CD4-positive, alpha-beta T cell (primary cell): ENCODE results near the gene MAGI1. TPM values are rescaled to one million over a fixed set of nuclear protein-coding genes. Genes with fewer than 3 reads are reported as not detected.

Experiments
- ATAC-seq: fragments of 200-7000 bp; cut with Tn5 transposase; one replicate; pipeline ENCODE4 v1.10.0; 2022; ENCODE audit warnings: mild to moderate bottlenecking; ENCODE audit not compliant: poor library complexity
- CTCF ChIA-PET: fragments of 350-600 bp; sonication (Branson Sonifier 250); formaldehyde crosslinking; loops from one replicate; lab custom pipeline; 2021; ENCODE audit warnings: antibody characterized with exemption, inconsistent platforms; lab: Charles Lee
- POLR2A ChIA-PET: fragments of 350-600 bp; sonication (Branson Sonifier 250); formaldehyde crosslinking; loops from one replicate; lab custom pipeline; 2021; ENCODE audit warnings: antibody characterized with exemption, inconsistent platforms; lab: Charles Lee
- DNase-seq, 14 experiments: peaks; one replicate each; pipeline ENCODE4 v3.0.0-alpha.2; 2013 to 2020; ENCODE audit warnings: mixed read lengths in 2 of 14
- H3K27ac ChIP-seq, 2 donors: one replicate each; pipeline versions ENCODE4 v1.5.1 to v1.7.0; 2013; ENCODE audit warnings: low read length in 2 of 2, low read depth in 1 of 2, mild to moderate bottlenecking in 1 of 2
- H3K27me3 ChIP-seq, 2 experiments: 1 replicate in 1 of 2; 2 replicates in 1 of 2; pipeline versions ENCODE4 v1.6.1 to v1.7.0; 2013; ENCODE audit warnings: low read length in 2 of 2, control low read depth in 1 of 2, mild to moderate bottlenecking in 1 of 2, moderate library complexity in 1 of 2; ENCODE audit not compliant: insufficient read depth in 2 of 2, control insufficient read depth in 1 of 2
- H3K36me3 ChIP-seq: one replicate; pipeline ENCODE4 v1.6.1; 2013; ENCODE audit warnings: low read length, control low read depth; ENCODE audit not compliant: insufficient read depth
- H3K4me1 ChIP-seq: one replicate; pipeline ENCODE4 v1.6.1; 2013; ENCODE audit warnings: low read length, control low read depth; ENCODE audit not compliant: insufficient read depth
- H3K4me3 ChIP-seq: one replicate; pipeline ENCODE4 v1.5.1; 2013; ENCODE audit warnings: mild to moderate bottlenecking, low read length, moderate library complexity
- H3K9me3 ChIP-seq, 2 experiments: 1 replicate in 1 of 2; 2 replicates in 1 of 2; pipeline versions ENCODE4 v1.6.1 to v1.7.0; 2013; ENCODE audit warnings: low read length in 2 of 2, mild to moderate bottlenecking in 2 of 2, control low read depth in 1 of 2, moderate library complexity in 1 of 2; ENCODE audit not compliant: control insufficient read depth in 1 of 2, insufficient read depth in 1 of 2
- H3K27ac Mint-ChIP-seq: one replicate; pipeline ENCODE4 v1.8.0; 2020; ENCODE audit warnings: mixed read lengths
- H3K27me3 Mint-ChIP-seq: one replicate; pipeline ENCODE4 v1.8.0; 2021; ENCODE audit warnings: mixed read lengths
- H3K36me3 Mint-ChIP-seq: one replicate; pipeline ENCODE4 v1.8.0; 2021; ENCODE audit warnings: low read depth, mixed read lengths
- H3K4me1 Mint-ChIP-seq: one replicate; pipeline ENCODE4 v1.8.0; 2021; ENCODE audit warnings: low read depth, mixed read lengths
- H3K4me3 Mint-ChIP-seq: one replicate; pipeline ENCODE4 v1.8.0; 2020; ENCODE audit warnings: mild to moderate bottlenecking, mixed read lengths
- H3K9me3 Mint-ChIP-seq: one replicate; pipeline ENCODE4 v1.8.0; 2020; ENCODE audit warnings: mixed read lengths
- intact Hi-C, 2 experiments: fragments of 100-400 bp; cut with DNase I in 1 of 2; cut with micrococcal nuclease in 1 of 2; formaldehyde crosslinking; loops; one replicate each; pipeline versions ENCODE4 v1.15.1 to v1.9.0; 2023 to 2025; cut with DNase I, micrococcal nuclease
- total RNA-seq, 174 experiments: library from RNA in 2 of 174; stranded (reverse) in 2 of 174; gene quantifications; one replicate each; pipeline ENCODE4 v1.2.3 and lab custom pipeline; 2021 to 2026
- TF ChIP-seq, protein P1 (sequence below): fragments of 200-600 bp; IDR thresholded peaks from one replicate; pipeline ENCODE4 v1.8.0; 2022; ENCODE audit warnings: antibody characterized with exemption, mild to moderate bottlenecking

MAGI1 gene
- total RNA-seq, 2 experiments from 2014 or later: not detected

DNA sequence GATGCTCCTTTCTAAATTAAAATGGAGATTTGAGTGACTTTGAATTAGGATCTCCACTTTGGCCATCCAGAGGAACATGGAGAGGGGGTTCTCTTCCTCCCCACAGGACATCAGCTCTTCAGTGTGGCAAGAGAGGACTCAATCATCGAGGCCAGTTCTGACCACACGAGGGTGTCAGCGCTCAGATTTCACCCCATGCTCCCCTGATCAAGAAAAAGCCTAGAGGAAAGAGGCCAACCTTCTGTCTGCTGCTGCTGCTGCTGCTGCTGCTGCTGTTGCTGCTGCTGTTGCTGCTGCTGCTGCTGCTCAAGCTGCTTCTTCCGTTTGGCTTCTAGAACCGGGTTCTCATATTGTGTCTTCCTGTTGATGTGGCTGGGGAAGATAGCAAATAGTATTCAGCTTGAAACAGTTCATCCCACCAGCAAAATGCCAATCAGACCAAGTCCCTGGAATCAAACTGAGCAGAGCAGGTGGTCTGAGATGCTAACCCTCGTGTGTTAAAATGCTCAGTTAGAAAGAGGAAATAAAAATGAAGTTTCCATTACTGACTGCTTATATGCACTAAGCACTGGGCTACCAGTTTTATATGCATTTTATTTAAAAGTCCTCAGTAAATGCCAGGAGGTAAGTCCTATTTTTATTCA lies 599.0 kb downstream of the MAGI1 start:
- Mint-ChIP-seq H3K27ac (no peak overlapping the region), H3K36me3 (no peaks in the 10 kb centered on the region), H3K9me3 (no peaks in the 10 kb centered on the region), H3K27me3 (no peaks in the 10 kb centered on the region), H3K4me1 (no peaks in the 10 kb centered on the region), H3K4me3 (no peak overlapping the region)
- H3K4me1 ChIP-seq: no peaks in the 10 kb centered on the region
- intact Hi-C loops: no loop called here
- H3K36me3 ChIP-seq: no peaks in the 10 kb centered on the region
- ChIA-PET CTCF (no interaction called here), POLR2A (no interaction called here)
- DNase-seq (no peak), ATAC-seq (no peak)
- no peak overlapping the region for H3K27ac ChIP-seq
- H3K27me3 ChIP-seq: no peaks in the 10 kb centered on the region
- no peak overlapping the region for H3K4me3 ChIP-seq
- no peaks in the 10 kb centered on the region for H3K9me3 ChIP-seq
- TF ChIP-seq, protein P1, sequence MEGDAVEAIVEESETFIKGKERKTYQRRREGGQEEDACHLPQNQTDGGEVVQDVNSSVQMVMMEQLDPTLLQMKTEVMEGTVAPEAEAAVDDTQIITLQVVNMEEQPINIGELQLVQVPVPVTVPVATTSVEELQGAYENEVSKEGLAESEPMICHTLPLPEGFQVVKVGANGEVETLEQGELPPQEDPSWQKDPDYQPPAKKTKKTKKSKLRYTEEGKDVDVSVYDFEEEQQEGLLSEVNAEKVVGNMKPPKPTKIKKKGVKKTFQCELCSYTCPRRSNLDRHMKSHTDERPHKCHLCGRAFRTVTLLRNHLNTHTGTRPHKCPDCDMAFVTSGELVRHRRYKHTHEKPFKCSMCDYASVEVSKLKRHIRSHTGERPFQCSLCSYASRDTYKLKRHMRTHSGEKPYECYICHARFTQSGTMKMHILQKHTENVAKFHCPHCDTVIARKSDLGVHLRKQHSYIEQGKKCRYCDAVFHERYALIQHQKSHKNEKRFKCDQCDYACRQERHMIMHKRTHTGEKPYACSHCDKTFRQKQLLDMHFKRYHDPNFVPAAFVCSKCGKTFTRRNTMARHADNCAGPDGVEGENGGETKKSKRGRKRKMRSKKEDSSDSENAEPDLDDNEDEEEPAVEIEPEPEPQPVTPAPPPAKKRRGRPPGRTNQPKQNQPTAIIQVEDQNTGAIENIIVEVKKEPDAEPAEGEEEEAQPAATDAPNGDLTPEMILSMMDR: no peak

DNA sequence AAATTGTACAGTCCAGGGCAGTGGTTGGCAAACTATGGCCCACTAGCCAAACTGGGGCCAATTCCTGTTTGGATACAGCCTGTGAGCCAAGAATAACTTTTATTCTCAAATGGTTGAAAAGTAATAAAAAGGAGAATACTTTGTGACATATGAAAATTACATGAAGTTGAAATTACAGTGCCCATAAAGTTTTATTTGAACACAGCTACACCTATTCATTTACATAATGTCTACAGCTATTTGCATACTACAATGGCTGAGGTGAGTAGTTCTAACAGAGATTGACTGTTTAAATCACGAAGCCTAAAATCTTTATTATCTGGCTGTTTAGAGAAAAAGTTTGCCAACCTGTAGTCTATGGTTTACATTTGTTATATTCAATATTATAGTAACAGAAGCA lies 600.1 kb downstream of the MAGI1 start:
- TF ChIP-seq, protein P1: no peak
- DNase-seq: no peak
- CTCF ChIA-PET: no interaction called here

DNA sequence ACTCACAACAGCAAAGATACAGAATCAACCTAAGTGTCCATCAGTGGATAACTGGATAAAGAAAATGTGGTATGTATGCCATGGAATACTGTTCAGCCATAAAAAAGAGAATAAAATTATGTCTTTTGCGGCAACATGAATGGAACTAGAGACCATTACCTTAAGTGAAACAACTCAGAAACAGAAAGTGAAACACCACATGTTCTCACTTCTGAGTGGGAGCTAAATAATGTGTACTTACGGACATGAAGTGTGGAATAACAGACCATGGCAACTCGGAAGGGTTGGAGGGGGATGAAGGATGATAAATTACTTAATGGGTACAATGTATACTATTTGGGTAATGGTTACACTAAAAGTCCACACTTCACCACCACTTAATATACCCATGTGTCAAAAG lies 600.6 kb downstream of the MAGI1 start:
- H3K4me3 Mint-ChIP-seq: no peak overlapping the region
- H3K9me3 ChIP-seq: no peaks in the 10 kb centered on the region
- H3K4me1 Mint-ChIP-seq: no peaks in the 10 kb centered on the region
- ChIA-PET CTCF (no interaction called here), POLR2A (no interaction called here)
- intact Hi-C loops: no loop called here
- H3K36me3 Mint-ChIP-seq: no peaks in the 10 kb centered on the region
- ATAC-seq (no peak), DNase-seq (no peak)
- H3K27ac ChIP-seq: no peak overlapping the region
- H3K9me3 Mint-ChIP-seq: no peaks in the 10 kb centered on the region
- H3K27me3 ChIP-seq: no peaks in the 10 kb centered on the region
- H3K27me3 Mint-ChIP-seq: no peaks in the 10 kb centered on the region
- no peaks in the 10 kb centered on the region for H3K36me3 ChIP-seq
- TF ChIP-seq, protein P1: no peak
- no peaks in the 10 kb centered on the region for H3K4me1 ChIP-seq
- H3K27ac Mint-ChIP-seq: no peak overlapping the region
- H3K4me3 ChIP-seq: no peak overlapping the region

More for the DNA sequence above, 600.1 kb downstream of the MAGI1 start:
- Histone ChIP-seq H3K9me3 (no peaks in the 10 kb centered on the region), H3K4me3 (no peak overlapping the region), H3K36me3 (no peaks in the 10 kb centered on the region), H3K27me3 (no peaks in the 10 kb centered on the region), H3K4me1 (no peaks in the 10 kb centered on the region), H3K27ac (no peak overlapping the region)
- Mint-ChIP-seq H3K9me3 (no peaks in the 10 kb centered on the region), H3K4me1 (no peaks in the 10 kb centered on the region), H3K27ac (no peak overlapping the region), H3K27me3 (no peaks in the 10 kb centered on the region), H3K36me3 (no peaks in the 10 kb centered on the region), H3K4me3 (no peak overlapping the region)
- ATAC-seq: no peak
- intact Hi-C loops: no loop called here
- POLR2A ChIA-PET: no interaction called here
